ENCODE results near the gene DNAJB6.

Gene DNAJB6

DNA sequence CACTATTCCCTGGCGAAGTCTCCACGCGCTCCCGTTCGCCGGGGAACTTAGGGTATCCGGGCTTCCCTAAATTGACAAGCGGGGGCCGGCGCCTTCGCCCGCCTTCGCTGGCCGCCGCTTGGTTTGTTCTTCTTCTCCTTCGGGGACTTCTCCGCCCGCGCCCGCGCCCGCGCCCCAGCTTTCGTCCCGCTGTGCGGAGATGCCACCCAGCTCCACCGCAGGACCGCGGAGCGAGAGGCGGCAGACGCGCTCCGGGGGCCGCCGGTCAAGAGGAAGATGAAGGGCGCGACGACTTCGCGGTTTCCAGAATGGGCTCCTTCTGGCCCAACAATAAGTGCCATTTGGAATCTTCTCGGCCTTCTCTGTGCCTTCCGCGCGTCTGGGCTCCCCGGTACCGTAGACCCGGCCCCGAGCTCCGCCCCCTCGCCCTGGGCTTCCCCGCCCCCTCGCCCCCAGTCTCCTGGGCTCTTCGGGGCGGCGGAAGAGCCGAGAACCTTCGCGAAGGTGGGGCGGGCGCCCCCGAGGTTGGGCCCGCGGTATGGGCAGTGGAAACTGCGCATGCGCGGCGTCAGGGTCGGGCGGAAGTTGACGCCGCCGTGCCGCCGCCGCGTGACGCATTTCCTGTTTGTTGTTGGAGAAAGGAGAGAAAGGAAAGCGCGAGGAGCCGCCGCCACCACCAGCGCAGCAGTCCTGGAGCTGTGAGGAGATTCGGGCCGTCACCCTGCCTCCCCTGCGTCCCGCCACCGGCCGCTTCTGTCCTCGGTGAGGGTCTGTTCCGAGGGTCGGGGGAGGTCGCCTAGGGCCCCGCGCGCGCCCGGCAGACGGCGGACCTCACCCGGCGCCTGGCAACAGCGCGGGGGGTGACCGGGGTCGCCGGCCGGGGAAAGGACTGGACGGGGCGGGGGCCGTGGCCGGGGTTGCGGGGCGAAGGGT lies at the start of gene DNAJB6:
Gene DNAJB6, plus strand, starts transcription at position 622 of the 933 bp plus-strand sequence. CDS start 21,569 bp downstream, outside the sequence.
- Histone ChIP-seq H3K9ac (ENCODE audit: low read depth, low read length) (peak within 1 kb of the TSS; percentile 95), H3K4me1 (ENCODE audit: insufficient read depth, low read length) (peaks cover 13% of the 10 kb centered on the region)

DNA sequence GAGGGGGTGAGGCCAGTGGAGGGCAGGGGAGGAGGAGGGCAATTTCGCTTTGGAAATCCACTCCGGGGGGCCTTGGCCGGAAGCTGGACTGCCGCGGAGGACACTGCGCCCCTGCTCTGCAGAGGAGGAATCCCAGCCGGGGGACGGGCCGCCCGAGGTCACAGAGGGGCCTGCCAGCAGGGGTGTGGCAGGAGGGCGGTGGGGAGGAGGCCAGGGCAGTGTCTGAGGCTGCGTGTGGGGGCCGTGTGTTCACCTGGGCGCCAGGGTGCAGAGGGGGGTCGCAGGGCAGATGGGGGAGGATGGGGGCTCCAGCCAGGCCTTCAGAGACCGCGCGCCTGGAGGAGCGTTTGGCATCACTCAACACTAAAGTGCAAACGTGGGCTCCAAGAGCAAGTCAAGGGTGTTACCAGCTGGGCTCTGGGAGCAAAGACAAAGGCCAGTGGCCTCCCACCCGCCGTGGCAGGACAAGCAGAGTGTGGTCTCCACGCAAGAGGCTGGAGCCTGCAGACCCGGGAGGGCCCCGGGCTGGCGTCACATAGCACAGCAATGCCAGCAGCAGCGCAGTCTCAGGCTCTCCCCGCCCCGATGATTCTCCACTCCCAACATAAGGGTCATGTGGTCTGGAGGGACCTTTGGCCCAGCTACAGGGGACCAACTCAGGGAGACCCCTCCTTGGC lies 45.3 kb upstream of the DNAJB6 start:
- Histone ChIP-seq H3K36me3 (ENCODE audit: insufficient read depth, low read length) (no peaks in the 10 kb centered on the region), H3K4me1 (ENCODE audit: insufficient read depth, low read length) (peaks cover 7% of the 10 kb centered on the region), H3K9ac (ENCODE audit: low read depth, low read length) (no peak overlapping the region), H3K9me3 (ENCODE audit: control insufficient read depth, insufficient read depth, low read length) (no peaks in the 10 kb centered on the region; the same call in 1 of the 2 replicates)

More for the DNA sequence above, at the start of gene DNAJB6:
- H3K9me3 ChIP-seq (ENCODE audit: control insufficient read depth, insufficient read depth, low read length): no peaks in the 10 kb centered on the region
- peaks cover 8% of the 10 kb centered on the region; the same call in 1 of the 2 replicates for H3K36me3 ChIP-seq (ENCODE audit: insufficient read depth, low read length)

DNA sequence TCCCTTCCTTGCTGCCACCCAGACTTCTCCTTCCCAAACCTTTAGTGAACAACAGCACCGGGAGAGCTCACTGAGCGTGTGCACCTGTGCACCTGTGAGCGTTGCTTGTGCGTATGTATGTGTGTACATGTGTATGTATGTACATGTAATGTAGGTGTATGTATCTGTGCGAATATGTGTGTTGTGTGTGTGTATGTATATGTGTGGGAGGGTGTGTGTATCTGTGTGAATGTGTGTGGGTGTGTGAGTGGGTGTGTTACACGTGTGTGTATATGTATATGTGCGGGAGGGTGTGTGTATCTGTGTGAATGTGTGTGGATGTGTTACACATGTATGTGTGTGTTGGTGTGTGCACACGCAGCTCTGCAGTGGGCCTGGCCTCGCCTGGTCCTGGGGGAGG lies 44.5 kb upstream of the DNAJB6 start:
- Histone ChIP-seq H3K4me1 (ENCODE audit: insufficient read depth, low read length) (peaks cover 7% of the 10 kb centered on the region), H3K9ac (ENCODE audit: low read depth, low read length) (no peak overlapping the region)

DNA sequence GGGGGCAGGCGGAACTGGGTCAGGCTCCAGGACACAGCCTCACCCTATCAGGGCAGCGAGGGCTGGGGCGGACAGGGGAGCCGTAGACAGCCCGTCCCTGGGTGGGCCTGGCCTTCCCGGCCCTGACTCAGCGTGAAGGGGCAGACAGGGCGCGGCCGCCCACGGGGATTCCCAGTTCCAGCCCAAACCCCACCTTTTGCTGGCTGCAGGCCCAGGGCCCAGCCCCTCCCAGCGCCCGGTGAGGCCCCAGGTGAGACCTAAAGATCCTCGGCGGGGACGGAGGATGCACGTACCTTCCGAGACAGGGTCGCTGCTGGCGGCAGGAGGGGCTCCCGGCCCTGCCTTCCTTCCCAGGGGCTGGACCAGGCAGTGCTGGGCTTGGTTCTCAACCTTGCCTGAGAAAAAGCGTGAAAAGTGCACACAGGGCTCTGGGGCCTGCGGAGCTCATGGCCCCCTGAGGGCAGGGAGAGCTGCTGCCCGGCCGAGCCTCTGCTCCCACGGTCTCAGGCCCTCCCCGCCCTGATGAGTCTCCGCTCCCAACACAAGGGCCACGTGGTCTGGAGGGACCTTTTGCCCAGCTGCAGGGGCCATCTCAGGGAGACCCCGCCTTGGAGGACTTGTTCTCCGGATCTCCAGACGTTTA lies 43.9 kb upstream of the DNAJB6 start:
- Histone ChIP-seq H3K9me3 (ENCODE audit: control insufficient read depth, insufficient read depth, low read length) (no peaks in the 10 kb centered on the region; the same call in 1 of the 2 replicates), H3K4me1 (ENCODE audit: insufficient read depth, low read length) (peaks cover 7% of the 10 kb centered on the region), H3K36me3 (ENCODE audit: insufficient read depth, low read length) (no peaks in the 10 kb centered on the region), H3K9ac (ENCODE audit: low read depth, low read length) (no peak overlapping the region)

More for the DNA sequence above, 44.5 kb upstream of the DNAJB6 start:
- Histone ChIP-seq H3K36me3 (ENCODE audit: insufficient read depth, low read length) (no peaks in the 10 kb centered on the region), H3K9me3 (ENCODE audit: control insufficient read depth, insufficient read depth, low read length) (no peaks in the 10 kb centered on the region; the same call in 1 of the 2 replicates)

GRCh38 chr7:157293413-157293788 lies 43.4 kb upstream of the DNAJB6 start:
- Histone ChIP-seq H3K4me1 (ENCODE audit: insufficient read depth, low read length) (peaks cover 7% of the 10 kb centered on the region), H3K36me3 (ENCODE audit: insufficient read depth, low read length) (no peaks in the 10 kb centered on the region), H3K9ac (ENCODE audit: low read depth, low read length) (no peak overlapping the region), H3K9me3 (ENCODE audit: control insufficient read depth, insufficient read depth, low read length) (no peaks in the 10 kb centered on the region; the same call in 1 of the 2 replicates)

GRCh38 chr7:157294773-157295172 lies 42.0 kb upstream of the DNAJB6 start:
- Histone ChIP-seq H3K9ac (ENCODE audit: low read depth, low read length) (no peak overlapping the region), H3K36me3 (ENCODE audit: insufficient read depth, low read length) (no peaks in the 10 kb centered on the region), H3K9me3 (ENCODE audit: control insufficient read depth, insufficient read depth, low read length) (no peaks in the 10 kb centered on the region), H3K4me1 (ENCODE audit: insufficient read depth, low read length) (peaks cover 5% of the 10 kb centered on the region)

- H3K9me3 ChIP-seq (ENCODE audit: control insufficient read depth, insufficient read depth, low read length): no peaks in the 10 kb centered on the region
- H3K36me3 ChIP-seq (ENCODE audit: insufficient read depth, low read length): no peaks in the 10 kb centered on the region
- no peak overlapping the region for H3K9ac ChIP-seq (ENCODE audit: low read depth, low read length)
- peaks cover 3% of the 10 kb centered on the region for H3K4me1 ChIP-seq (ENCODE audit: insufficient read depth, low read length)
Observed at GRCh38 chr7:157295338-157295737, 41.5 kb upstream of the DNAJB6 start.

GRCh38 chr7:157297185-157297584 lies 39.6 kb upstream of the DNAJB6 start:
- H3K9ac ChIP-seq (ENCODE audit: low read depth, low read length): no peak overlapping the region

GRCh38 chr7:157299317-157299612 lies 37.5 kb upstream of the DNAJB6 start:
- Histone ChIP-seq H3K9me3 (ENCODE audit: control insufficient read depth, insufficient read depth, low read length) (no peaks in the 10 kb centered on the region), H3K36me3 (ENCODE audit: insufficient read depth, low read length) (no peaks in the 10 kb centered on the region), H3K9ac (ENCODE audit: low read depth, low read length) (no peak overlapping the region), H3K4me1 (ENCODE audit: insufficient read depth, low read length) (peaks cover 3% of the 10 kb centered on the region; the same call in 1 of the 2 replicates)

More at GRCh38 chr7:157297185-157297584, 39.6 kb upstream of the DNAJB6 start:
- Histone ChIP-seq H3K9me3 (ENCODE audit: control insufficient read depth, insufficient read depth, low read length) (no peaks in the 10 kb centered on the region), H3K4me1 (ENCODE audit: insufficient read depth, low read length) (peaks cover 3% of the 10 kb centered on the region), H3K36me3 (ENCODE audit: insufficient read depth, low read length) (no peaks in the 10 kb centered on the region)

- no peaks in the 10 kb centered on the region for H3K9me3 ChIP-seq (ENCODE audit: control insufficient read depth, insufficient read depth, low read length)
- peaks cover 3% of the 10 kb centered on the region; the same call in 1 of the 2 replicates for H3K4me1 ChIP-seq (ENCODE audit: insufficient read depth, low read length)
- no peak overlapping the region for H3K9ac ChIP-seq (ENCODE audit: low read depth, low read length)
- H3K36me3 ChIP-seq (ENCODE audit: insufficient read depth, low read length): no peaks in the 10 kb centered on the region
Observed at GRCh38 chr7:157299613-157300368, 37.0 kb upstream of the DNAJB6 start.

GRCh38 chr7:157300369-157300825 lies 36.4 kb upstream of the DNAJB6 start:
- Histone ChIP-seq H3K36me3 (ENCODE audit: insufficient read depth, low read length) (no peaks in the 10 kb centered on the region), H3K9ac (ENCODE audit: low read depth, low read length) (no peak overlapping the region), H3K9me3 (ENCODE audit: control insufficient read depth, insufficient read depth, low read length) (no peaks in the 10 kb centered on the region), H3K4me1 (ENCODE audit: insufficient read depth, low read length) (peaks cover 3% of the 10 kb centered on the region; the same call in 1 of the 2 replicates)

GRCh38 chr7:157301610-157302120 lies 35.1 kb upstream of the DNAJB6 start:
- no peak overlapping the region for H3K9ac ChIP-seq (ENCODE audit: low read depth, low read length)
- H3K36me3 ChIP-seq (ENCODE audit: insufficient read depth, low read length): no peaks in the 10 kb centered on the region
- H3K4me1 ChIP-seq (ENCODE audit: insufficient read depth, low read length): peaks cover 3% of the 10 kb centered on the region; the same call in 1 of the 2 replicates
- no peaks in the 10 kb centered on the region for H3K9me3 ChIP-seq (ENCODE audit: control insufficient read depth, insufficient read depth, low read length)

Measured in ES-I3 (cell line).